Ovary (tissue), 9 donors: ENCODE results near the gene GPC6. TPM values are rescaled to one million over a fixed set of nuclear protein-coding genes. Genes with fewer than 3 reads are reported as not detected.
"Not testable (repeated sequence)": the region's sequence is repeated elsewhere in the genome, so short reads cannot be mapped to it uniquely, and the experiment has no call there.

Experiments
- DNase-seq, 5 donors: peaks; one replicate each; pipeline ENCODE4 v3.0.0-alpha.2; 2019 to 2020
- H3K27ac ChIP-seq, 2 donors: fragments of 200-600 bp; one replicate each; pipeline versions ENCODE4 v1.5.1 to v1.8.0; 2019 to 2022
- H3K27me3 ChIP-seq: fragments of 200-600 bp; one replicate; pipeline ENCODE4 v1.8.0; 2022
- H3K36me3 ChIP-seq: fragments of 200-600 bp; sonication (generic); one replicate; pipeline ENCODE4 v1.5.1; 2019
- H3K4me1 ChIP-seq: one replicate; pipeline ENCODE4 v1.8.1; 2013; ENCODE audit warnings: mild to moderate bottlenecking, moderate library complexity; ENCODE audit not compliant: insufficient read depth
- H3K4me3 ChIP-seq: fragments of 200-600 bp; sonication (generic); one replicate; pipeline ENCODE4 v1.5.1; 2017
- H3K9me3 ChIP-seq, 2 donors: fragments of 200-600 bp in 1 of 2; sonication (generic) in 1 of 2; one replicate each; pipeline versions ENCODE4 v1.5.1 to v1.8.1; 2013 to 2019; ENCODE audit warnings: mild to moderate bottlenecking in 1 of 2, moderate library complexity in 1 of 2
- EP300 ChIP-seq: sonication (generic); formaldehyde crosslinking; IDR thresholded peaks from one replicate; pipeline ENCODE4 v1.6.1; 2017; ENCODE audit warnings: antibody characterized with exemption
- POLR2A ChIP-seq: fragments of 450-650 bp; IDR thresholded peaks from one replicate; pipeline ENCODE4 v1.6.1; 2017; ENCODE audit warnings: antibody characterized with exemption, mild to moderate bottlenecking, moderate library complexity
- WGBS, 3 donors: extraction: QIAGEN DNeasy Blood & Tissue Kit in 1 of 3; methylation state at CpG; one replicate each; pipeline versions ENCODE4 v1.1.5 to v1.1.7; 2013 to 2017; 5-methylcytosine and 5-hydroxymethylcytosine counted together
- intact Hi-C, 4 donors: fragments of 100-400 bp; cut with DNase I; formaldehyde crosslinking; loops; one replicate each; pipeline versions ENCODE4 v1.11.0 to v1.15.1; 2022 to 2023
- polyA plus RNA-seq, 2 donors: library from polyadenylated mRNA; stranded (reverse); fragments of 200-250 nt in 1 of 2; fragments of 350-450 nt in 1 of 2; fragmentation: Illumina TruSeq in 1 of 2; extraction: RNeasy Lipid Tissue Mini Kit (QIAGEN cat#74804) in 1 of 2; gene quantifications; one replicate each; pipeline ENCODE4 v1.2.3, GENCODE V29; 2013 to 2014
- total RNA-seq, 7 donors: library from RNA; depleted of rRNA in 2 of 7; stranded (reverse); fragments of >200 nt in 2 of 7; fragmentation: NEBNext Ultra II Directional in 3 of 7; extraction: Animal tissue kit (Norgen Biotek cat#: 25700) in 3 of 7; gene quantifications; one replicate each; pipeline versions ENCODE4 v1.1.0 to v1.2.4, GENCODE V29; 2016 to 2023
- TF ChIP-seq, protein P1 (sequence below), 3 donors: fragments of 450-650 bp in 2 of 3; fragments of 200-600 bp in 1 of 3; IDR thresholded peaks; one replicate each; pipeline versions ENCODE4 v1.5.1 to v1.8.0; 2016 to 2022; ENCODE audit warnings: antibody characterized with exemption in 3 of 3, mild to moderate bottlenecking in 1 of 3
- donor health status: DM: no; HTN: no; CAD: no; lungs with moderate emphysema.
- donor health status: DM: no; HTN: no; CAD: no.
- donor health status: Bipolar disorder and iron deficiency.
- donor health status: DM: yes; HTN: yes; CAD: no.
- donor health status: DM: no; HTN: no; CAD: no.
- donor health status: DM: yes; HTN: yes; CAD: no.

Gene GPC6
- total and polyA plus RNA-seq, 9 donors = 4.3 to 22.3 (median 17.9) TPM

DNA sequence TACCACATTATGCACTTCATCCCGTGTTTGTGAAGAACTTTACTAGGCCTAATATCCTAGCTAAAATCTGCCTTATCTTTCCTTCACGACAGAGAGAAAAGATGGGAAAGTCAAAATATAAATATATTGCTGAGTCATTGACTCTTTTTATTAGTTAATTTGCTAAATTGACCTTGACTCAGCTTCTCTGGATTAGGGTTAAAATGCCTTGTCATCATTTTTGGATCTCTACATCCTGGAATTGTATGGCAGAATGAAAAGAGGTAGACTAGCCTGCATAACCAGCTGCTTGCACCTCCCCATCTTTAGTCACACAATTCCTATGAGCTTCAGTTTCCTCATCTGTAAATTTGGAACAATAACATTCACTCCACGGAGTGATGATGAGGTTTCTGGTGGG, 972.5 kb downstream of the GPC6 start:
- H3K36me3 ChIP-seq = no peaks in the 10 kb centered on the region
- no peak for DNase-seq
- WGBS, 3 donors = 70 to 79% (median 72%) methylated on average over 3 of the region's 3 CpGs
- no peaks in the 10 kb centered on the region for H3K9me3 ChIP-seq
- intact Hi-C loops = no loop called here
- TF ChIP-seq, protein P1, sequence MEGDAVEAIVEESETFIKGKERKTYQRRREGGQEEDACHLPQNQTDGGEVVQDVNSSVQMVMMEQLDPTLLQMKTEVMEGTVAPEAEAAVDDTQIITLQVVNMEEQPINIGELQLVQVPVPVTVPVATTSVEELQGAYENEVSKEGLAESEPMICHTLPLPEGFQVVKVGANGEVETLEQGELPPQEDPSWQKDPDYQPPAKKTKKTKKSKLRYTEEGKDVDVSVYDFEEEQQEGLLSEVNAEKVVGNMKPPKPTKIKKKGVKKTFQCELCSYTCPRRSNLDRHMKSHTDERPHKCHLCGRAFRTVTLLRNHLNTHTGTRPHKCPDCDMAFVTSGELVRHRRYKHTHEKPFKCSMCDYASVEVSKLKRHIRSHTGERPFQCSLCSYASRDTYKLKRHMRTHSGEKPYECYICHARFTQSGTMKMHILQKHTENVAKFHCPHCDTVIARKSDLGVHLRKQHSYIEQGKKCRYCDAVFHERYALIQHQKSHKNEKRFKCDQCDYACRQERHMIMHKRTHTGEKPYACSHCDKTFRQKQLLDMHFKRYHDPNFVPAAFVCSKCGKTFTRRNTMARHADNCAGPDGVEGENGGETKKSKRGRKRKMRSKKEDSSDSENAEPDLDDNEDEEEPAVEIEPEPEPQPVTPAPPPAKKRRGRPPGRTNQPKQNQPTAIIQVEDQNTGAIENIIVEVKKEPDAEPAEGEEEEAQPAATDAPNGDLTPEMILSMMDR (IDR thresholded peaks at IDR 0.05) = no peak
- TF ChIP-seq EP300 = no peak
- TF ChIP-seq POLR2A = no peak
- H3K4me3 ChIP-seq = no peak overlapping the region
- H3K27ac ChIP-seq = no peak overlapping the region
- H3K27me3 ChIP-seq = no peaks in the 10 kb centered on the region
- H3K4me1 ChIP-seq = no peaks in the 10 kb centered on the region

DNA sequence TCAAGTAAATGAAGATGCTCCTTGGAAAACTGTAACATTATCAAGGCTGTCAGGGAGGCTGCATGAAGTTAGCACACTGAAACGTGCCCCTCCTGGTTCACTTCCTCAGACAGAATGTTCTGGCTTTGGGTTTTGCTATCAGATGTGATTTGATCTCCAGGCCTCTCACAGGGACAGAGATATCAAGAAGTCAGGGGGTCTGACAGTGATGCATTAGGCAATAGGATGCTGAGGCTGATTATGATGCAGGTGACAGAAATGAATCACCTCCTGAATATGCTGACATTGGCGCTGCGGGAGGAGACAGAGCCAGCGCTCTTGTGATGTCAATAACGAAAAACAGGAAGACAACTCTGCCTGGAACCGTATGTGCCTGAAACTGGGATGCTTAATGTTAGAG, 974.4 kb downstream of the GPC6 start:
- Histone ChIP-seq H3K36me3 (no peaks in the 10 kb centered on the region), H3K27ac (no peak overlapping the region), H3K27me3 (no peaks in the 10 kb centered on the region), H3K4me1 (no peaks in the 10 kb centered on the region), H3K9me3 (no peaks in the 10 kb centered on the region), H3K4me3 (no peak overlapping the region)
- TF ChIP-seq, protein P1 (IDR thresholded peaks at IDR 0.05) = no peak
- TF ChIP-seq POLR2A (no peak), EP300 (no peak)
- no peak for DNase-seq
- WGBS, 3 donors = 94 to 96% (median 95%) methylated on average over 6 of the region's 6 CpGs
- intact Hi-C loops = no loop called here

DNA sequence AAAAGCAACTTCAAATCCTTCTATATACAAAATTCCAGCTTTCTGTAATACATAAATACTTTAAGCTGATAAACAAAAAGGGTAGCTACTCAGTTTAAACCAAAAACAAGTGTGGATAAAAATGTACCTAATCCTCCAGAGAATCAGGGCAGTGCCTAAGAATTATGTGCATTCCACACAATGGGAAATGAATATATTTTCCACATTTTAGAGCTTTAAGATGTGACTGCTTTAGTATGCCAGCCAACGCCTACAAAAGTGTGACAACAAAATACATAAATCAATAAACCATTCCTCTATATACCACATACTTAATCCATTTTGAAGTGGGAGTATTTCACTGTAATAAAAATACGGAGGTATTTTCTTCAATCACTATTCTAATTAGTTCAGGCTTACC, 977.6 kb downstream of the GPC6 start:
- H3K4me3 ChIP-seq = no peak overlapping the region
- TF ChIP-seq, protein P1 (IDR thresholded peaks at IDR 0.05) = no peak
- TF ChIP-seq EP300 (no peak), POLR2A (no peak)
- intact Hi-C loops = no loop called here
- DNase-seq = no peak
- H3K36me3 ChIP-seq = no peaks in the 10 kb centered on the region
- WGBS, 3 donors = 78 to 90% (median 84%) methylated on average over 2 of the region's 2 CpGs
- H3K27ac ChIP-seq = no peak overlapping the region
- no peaks in the 10 kb centered on the region for H3K9me3 ChIP-seq
- no peaks in the 10 kb centered on the region for H3K4me1 ChIP-seq
- H3K27me3 ChIP-seq = no peaks in the 10 kb centered on the region

DNA sequence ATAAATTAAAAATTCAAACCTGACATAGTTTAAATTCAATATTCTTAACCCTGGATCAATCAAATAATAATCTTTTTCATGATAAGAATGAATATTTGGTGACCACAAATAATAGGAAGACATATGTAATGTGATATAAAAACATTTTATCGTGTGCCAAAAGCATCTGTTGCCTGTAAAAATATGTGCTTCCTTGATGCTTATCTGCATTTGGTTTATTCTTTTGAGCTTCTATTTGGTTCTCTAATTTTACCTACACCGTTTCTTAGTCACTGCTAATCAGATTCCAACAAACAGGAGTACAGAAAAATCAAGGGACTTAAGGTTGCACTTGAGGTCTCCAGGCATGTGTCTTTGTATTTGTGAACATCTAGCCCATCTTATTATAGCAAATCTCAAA, 978.3 kb downstream of the GPC6 start:
- H3K4me1 ChIP-seq = no peaks in the 10 kb centered on the region
- no peaks in the 10 kb centered on the region for H3K27me3 ChIP-seq
- H3K4me3 ChIP-seq = no peak overlapping the region
- no peaks in the 10 kb centered on the region for H3K36me3 ChIP-seq
- H3K9me3 ChIP-seq = no peaks in the 10 kb centered on the region
- WGBS, 3 donors = 73 to 83% (median 78%) methylated on average over 2 of the region's 2 CpGs
- H3K27ac ChIP-seq = no peak overlapping the region
- DNase-seq = no peak
- no peak for TF ChIP-seq EP300
- no peak for TF ChIP-seq POLR2A
- intact Hi-C loops = no loop called here

DNA sequence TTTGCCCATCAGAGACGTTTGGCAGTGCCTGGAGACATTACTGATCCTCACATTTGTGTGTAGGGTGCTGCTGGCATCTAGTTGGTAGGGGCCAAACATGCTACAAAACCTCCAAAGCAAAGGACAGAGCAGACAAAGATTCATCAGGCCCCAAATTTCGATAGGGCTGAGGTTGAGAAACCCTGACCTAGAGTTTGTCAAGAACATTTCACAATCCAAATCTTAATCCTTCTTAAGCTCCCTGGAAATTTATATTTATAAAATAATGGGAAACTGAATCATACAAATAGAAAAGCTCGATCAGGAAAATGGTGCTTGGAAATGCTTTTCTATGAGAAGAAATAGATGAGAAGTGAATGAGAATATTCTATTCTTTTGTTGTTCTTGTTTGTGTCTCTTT, 979.3 kb downstream of the GPC6 start:
- Histone ChIP-seq H3K4me1 (no peaks in the 10 kb centered on the region), H3K27me3 (no peaks in the 10 kb centered on the region), H3K36me3 (no peaks in the 10 kb centered on the region), H3K4me3 (no peak overlapping the region), H3K27ac (no peak overlapping the region), H3K9me3 (no peaks in the 10 kb centered on the region)
- WGBS, 3 donors = 90 to 92% (median 92%) methylated on average over 3 of the region's 3 CpGs
- intact Hi-C loops = no loop called here
- DNase-seq = no peak
- no peak for TF ChIP-seq POLR2A

DNA sequence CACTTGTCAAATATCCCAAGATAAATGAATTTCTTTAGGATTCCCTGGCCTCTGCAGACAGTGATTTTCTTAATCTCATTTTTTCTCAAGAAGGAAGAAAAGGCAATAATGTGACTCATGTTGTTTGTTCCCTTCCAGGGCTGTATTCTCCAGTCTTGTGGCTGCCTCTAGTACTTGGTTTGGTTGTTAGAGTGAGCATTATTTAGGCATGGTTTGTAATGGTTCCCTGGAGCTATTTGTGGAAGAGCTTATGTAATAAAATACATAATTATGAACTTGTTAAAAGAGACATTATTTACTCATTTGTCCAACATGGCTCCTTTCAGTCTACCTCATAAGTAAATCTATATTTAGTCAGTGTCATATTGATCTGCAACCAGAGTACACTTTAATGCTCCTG, 982.5 kb downstream of the GPC6 start:
- H3K4me1 ChIP-seq = no peaks in the 10 kb centered on the region
- no peak for DNase-seq
- H3K27ac ChIP-seq = no peak overlapping the region
- intact Hi-C loops = no loop called here
- H3K9me3 ChIP-seq = no peaks in the 10 kb centered on the region
- H3K4me3 ChIP-seq = no peak overlapping the region
- TF ChIP-seq POLR2A (no peak), EP300 (no peak)
- TF ChIP-seq, protein P1 (IDR thresholded peaks at IDR 0.05) = no peak
- no peaks in the 10 kb centered on the region for H3K27me3 ChIP-seq
- no peaks in the 10 kb centered on the region for H3K36me3 ChIP-seq

DNA sequence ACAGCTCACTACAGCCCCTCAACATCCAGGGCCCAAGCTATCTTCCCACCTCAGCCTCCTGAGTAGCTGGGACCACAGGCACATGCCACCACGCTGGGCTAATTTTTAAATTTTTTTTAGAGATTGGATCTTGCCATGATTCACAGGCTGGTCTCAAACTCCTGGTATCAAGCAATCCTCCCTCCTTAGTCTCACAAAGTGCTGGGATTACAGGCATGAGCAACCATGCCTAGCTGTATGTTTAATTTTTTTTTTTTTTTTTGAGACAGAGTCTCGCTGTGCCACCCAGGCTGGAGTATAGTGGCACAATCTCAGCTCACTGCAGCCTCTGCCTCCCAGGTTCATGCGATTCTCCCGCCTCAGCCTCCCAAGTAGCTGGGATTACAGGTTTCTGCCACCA, 983.3 kb downstream of the GPC6 start:
- H3K4me1 ChIP-seq, H3K9me3 ChIP-seq, DNase-seq, intact Hi-C loops, H3K36me3 ChIP-seq, H3K4me3 ChIP-seq, H3K27ac ChIP-seq, H3K27me3 ChIP-seq: not testable (repeated sequence)
- WGBS, 3 donors = 97 to 98% (median 97%) methylated on average over 4 of the region's 4 CpGs
